GM12801 (cell line): ENCODE results near the gene HOXA7.

ENCODE experiments used
- TF ChIP-seq, protein P1 (sequence below): IDR thresholded peaks from one replicate; pipeline ENCODE4 v1.5.1; 2011; ENCODE audit warnings: control low read depth; ENCODE audit not compliant: insufficient read length; ENCODE audit errors: extremely low read depth

The HOXA7 gene

DNA sequence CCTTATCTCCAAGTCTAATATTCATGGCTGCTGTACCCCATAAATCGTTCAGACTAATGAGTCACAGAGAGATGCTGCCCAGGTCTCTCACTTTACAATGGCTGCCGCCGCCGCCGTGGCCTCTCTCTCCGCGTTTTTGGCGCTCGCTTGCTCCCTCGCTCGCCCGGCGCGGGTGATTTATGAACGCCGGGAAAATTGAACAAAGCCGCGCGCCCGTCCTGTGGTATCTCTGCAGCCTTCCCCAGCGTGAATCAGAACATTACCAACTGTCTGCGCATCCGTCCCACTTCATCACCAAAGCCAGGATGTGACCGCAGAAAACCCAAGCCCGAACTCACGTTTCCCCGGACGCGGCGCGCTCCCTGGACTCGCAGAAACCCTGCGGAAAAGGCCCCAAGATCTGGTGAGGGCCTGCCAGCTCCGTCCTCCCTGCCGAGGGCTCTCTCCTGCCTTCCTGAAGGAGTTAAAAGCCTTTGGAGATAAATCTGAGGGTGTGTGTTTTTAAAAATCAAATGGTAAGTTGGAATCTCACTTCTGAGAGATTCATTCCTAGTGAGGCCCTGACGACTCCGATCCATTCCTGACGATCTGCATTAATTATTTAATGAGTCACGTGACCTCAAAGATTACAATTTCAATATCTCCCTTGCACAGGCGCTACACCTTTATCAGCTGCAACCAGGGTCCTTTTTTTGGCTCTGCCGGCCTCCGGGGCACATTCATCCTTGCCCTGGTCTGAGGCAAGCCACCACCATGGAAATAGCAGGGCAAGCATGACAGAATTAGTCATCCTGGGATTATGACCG, 32.2 kb downstream of the HOXA7 start:
- TF ChIP-seq, protein P1, sequence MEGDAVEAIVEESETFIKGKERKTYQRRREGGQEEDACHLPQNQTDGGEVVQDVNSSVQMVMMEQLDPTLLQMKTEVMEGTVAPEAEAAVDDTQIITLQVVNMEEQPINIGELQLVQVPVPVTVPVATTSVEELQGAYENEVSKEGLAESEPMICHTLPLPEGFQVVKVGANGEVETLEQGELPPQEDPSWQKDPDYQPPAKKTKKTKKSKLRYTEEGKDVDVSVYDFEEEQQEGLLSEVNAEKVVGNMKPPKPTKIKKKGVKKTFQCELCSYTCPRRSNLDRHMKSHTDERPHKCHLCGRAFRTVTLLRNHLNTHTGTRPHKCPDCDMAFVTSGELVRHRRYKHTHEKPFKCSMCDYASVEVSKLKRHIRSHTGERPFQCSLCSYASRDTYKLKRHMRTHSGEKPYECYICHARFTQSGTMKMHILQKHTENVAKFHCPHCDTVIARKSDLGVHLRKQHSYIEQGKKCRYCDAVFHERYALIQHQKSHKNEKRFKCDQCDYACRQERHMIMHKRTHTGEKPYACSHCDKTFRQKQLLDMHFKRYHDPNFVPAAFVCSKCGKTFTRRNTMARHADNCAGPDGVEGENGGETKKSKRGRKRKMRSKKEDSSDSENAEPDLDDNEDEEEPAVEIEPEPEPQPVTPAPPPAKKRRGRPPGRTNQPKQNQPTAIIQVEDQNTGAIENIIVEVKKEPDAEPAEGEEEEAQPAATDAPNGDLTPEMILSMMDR, result no peak

DNA sequence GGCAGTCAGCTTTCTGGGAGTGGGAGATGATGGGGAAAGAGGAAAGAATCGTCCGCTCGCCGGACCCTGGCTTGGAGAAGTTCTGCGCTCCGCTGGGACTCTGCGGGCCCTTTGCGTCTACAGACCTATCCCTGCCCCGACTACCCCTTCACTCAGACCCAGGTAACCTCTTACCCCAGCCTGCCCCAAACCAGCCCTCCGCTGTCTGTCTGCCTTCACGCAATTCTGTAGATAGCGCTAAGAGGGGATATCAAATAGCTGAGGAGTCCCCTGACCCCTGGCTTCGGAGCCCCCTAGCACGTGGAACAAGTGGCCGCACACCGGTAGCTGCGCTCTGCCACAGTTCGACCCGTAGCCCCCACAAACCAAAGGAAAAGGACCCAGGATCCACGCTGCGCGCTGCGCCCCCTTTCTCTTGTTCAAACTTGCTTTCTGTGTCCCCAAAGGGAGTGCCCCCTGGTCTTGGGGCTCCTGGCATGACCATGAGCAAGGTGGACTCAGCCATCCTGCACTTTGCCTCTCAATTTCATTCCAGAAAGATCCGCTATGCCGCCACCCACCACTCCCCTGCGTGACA, 32.9 kb downstream of the HOXA7 start:
- TF ChIP-seq, protein P1, result no peak

DNA sequence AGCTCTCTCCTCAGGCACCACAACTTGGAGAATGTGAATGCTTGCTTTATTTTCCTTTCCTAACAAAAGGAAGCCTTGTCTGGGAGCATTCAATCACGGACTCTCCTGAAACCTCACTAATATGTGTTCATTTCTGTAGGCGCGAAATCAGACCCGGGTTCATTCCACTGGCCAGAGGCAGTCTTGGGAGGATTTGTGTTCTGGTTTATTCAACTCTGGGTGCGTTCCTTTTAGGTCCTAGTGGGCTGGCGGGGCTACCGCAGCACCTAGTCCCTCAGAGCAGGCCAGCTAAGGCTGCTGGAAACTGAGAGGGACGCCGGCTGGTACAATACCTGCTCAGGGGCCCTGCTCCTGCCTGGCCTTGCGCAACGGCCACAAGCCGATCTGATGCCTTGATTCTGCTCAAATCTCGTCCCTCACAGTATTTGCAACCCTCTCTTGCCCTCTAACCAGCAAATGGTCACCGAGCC, 33.4 kb downstream of the HOXA7 start:
- TF ChIP-seq, protein P1, result no peak

DNA sequence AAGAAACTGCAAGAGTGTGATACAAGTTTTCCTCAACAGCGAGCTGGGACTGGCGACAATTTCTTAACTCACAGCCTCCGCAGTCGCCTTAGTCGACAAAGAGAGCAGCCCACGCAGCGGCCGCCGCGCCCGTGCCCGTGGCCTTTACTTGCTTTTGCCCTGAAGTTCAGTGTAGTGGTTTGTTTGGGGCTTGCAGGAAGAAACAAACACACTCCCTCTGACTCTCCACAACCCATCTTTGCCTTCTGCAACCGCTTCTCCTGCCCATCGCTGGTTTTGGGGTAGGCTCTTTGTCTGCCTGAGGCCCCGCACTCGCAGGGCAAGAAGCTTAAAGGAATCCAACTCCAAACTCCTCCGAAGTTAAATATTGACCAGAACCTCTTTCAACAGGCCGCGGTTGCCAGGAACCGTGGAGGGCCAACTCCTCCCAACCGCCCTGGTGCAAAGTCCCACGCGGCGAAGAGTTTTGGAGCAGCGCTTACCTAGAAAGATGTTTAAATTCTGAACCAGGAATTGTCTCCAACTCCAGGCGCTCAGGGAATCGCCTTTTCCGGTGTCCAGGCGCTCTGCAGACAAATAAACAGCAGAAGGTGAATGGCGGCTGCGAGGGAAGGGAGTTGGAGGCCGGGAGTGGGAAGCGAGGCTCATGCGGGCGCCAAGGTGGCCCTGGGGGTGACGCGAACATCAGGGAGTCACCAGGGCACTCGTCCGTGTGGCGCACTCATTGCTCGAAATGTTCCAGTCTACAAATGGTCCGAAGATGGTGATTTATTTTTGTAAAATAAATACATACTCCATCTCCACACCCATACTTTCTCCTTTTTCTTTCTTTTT, 34.2 kb downstream of the HOXA7 start:
- TF ChIP-seq, protein P1, result no peak

DNA sequence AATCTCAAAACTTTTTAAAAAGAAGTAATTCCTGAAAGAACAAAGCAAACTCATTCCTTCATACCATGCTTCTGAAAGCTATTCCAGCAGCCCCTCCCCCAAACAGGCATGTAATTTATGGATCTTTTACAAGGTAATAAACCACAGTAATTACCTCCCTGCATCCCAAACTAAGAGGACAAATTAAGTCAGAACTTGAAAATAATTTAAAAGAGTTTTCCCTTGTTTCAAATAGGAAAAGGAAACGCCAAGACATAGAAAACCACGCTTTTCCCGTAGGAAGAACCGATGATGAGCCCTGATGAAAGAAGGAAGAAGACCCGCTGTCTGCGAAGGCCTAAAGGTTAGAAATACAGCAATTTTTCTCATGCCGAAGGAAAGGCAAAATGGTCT, 34.8 kb downstream of the HOXA7 start:
- TF ChIP-seq, protein P1, result no peak

DNA sequence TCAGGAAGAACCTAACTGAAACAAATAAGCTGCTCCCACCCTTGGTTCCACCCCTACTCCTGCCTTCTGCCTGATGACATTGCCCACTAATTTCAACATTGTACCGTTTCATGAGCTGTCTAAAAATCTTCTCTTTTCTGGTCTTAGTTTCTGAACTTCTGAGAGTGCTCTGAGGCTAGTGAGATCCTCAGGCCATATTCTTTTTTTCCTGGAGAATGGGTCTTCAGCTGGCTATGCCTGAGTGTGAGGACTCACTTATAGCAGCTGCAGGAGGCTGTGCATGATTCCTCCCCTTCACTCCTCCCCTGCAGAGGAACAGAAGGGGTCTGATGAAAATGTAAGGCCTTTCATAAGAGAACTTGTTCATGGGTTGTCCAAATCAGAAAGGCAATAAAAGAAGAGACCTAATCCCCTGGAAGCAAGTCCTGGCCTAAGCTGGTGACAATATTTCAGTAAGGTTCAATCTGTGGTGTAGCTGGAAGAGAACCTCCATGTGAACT, 37.0 kb downstream of the HOXA7 start:
- TF ChIP-seq, protein P1, result no peak

DNA sequence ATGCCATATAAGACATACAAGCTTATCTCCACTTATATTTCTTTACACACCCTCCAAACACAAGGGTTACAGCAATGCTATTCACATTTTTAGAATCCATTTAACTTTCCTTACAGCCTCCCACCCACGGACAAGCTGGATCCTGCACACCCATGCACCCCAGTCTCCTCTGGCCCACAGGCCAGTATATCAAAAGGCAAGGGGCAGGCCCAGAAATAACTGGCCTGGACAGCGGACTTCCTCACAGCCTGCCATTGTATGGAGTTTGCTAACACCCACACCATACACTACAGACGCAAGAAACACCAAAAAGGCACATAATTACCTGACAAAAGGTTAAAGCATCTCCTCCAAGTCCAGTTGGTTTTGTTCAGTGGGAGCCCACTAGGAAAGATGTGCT, 37.9 kb downstream of the HOXA7 start:
- TF ChIP-seq, protein P1, result no peak
